Tibial nerve (tissue), 4 donors: Measurements from ENCODE around the gene ANKRD28. TPM values are rescaled to one million over a fixed set of nuclear protein-coding genes. Genes with fewer than 3 reads are reported as not detected.
A peak's percentile ranks its signal among the peaks of the same experiment; 100 is the strongest.

ENCODE experiments used
- DNase-seq, 2 donors: peaks; one replicate each; pipeline ENCODE4 v3.0.0-alpha.2; 2019; ENCODE audit warnings: low spot score in 2 of 2
- H3K27ac ChIP-seq, 4 donors: fragments of 200-600 bp; sonication (generic) in 3 of 4; one replicate each; pipeline ENCODE4 v1.5.1; 2017 to 2019; ENCODE audit warnings: mild to moderate bottlenecking in 1 of 4
- H3K27me3 ChIP-seq, 2 donors: fragments of 200-600 bp; sonication (generic) in 1 of 2; one replicate each; pipeline versions ENCODE4 v1.5.1 to v1.6.0; 2017 to 2019
- H3K36me3 ChIP-seq, 3 donors: fragments of 200-600 bp; sonication (generic); one replicate each; pipeline ENCODE4 v1.5.1; 2018 to 2019
- H3K4me1 ChIP-seq, 4 donors: fragments of 200-600 bp; sonication (generic) in 3 of 4; one replicate each; pipeline ENCODE4 v1.5.1; 2017 to 2019
- H3K4me3 ChIP-seq, 4 donors: fragments of 200-600 bp; sonication (generic) in 3 of 4; one replicate each; pipeline ENCODE4 v1.5.1; 2017 to 2019; ENCODE audit warnings: mild to moderate bottlenecking in 1 of 4, moderate library complexity in 1 of 4
- H3K9me3 ChIP-seq, 4 donors: fragments of 200-600 bp; sonication (generic) in 3 of 4; one replicate each; pipeline ENCODE4 v1.5.1; 2017 to 2019
- CTCF ChIP-seq, 5 experiments: fragments of 200-600 bp in 3 of 5; fragments of 450-650 bp in 2 of 5; sonication (generic) in 3 of 5; IDR thresholded peaks; one replicate each; pipeline ENCODE4 v1.5.1; 2016 to 2019; ENCODE audit warnings: antibody characterized with exemption in 5 of 5, mild to moderate bottlenecking in 3 of 5, moderate library complexity in 2 of 5
- EP300 ChIP-seq, 2 donors: sonication (generic); formaldehyde crosslinking; IDR thresholded peaks; one replicate each; pipeline ENCODE4 v1.6.1; 2017; ENCODE audit warnings: antibody characterized with exemption in 2 of 2, mild to moderate bottlenecking in 1 of 2
- POLR2A ChIP-seq, 2 donors: fragments of 450-650 bp; IDR thresholded peaks; one replicate each; pipeline ENCODE4 v1.6.1; 2017; ENCODE audit warnings: antibody characterized with exemption in 2 of 2, mild to moderate bottlenecking in 2 of 2, moderate library complexity in 2 of 2
- WGBS, 2 donors: methylation state at CpG; one replicate each; pipeline ENCODE4 v1.1.5; 2018; 5-methylcytosine and 5-hydroxymethylcytosine counted together
- total RNA-seq, 4 donors: library from RNA; depleted of rRNA; stranded (reverse); fragments of >200 nt; gene quantifications; one replicate each; pipeline ENCODE4 v1.1.0, GENCODE V29; 2016

The ANKRD28 gene
- total RNA-seq, 4 donors from 2014 or later: 78.3 to 93.6 (median 81.0) TPM

DNA sequence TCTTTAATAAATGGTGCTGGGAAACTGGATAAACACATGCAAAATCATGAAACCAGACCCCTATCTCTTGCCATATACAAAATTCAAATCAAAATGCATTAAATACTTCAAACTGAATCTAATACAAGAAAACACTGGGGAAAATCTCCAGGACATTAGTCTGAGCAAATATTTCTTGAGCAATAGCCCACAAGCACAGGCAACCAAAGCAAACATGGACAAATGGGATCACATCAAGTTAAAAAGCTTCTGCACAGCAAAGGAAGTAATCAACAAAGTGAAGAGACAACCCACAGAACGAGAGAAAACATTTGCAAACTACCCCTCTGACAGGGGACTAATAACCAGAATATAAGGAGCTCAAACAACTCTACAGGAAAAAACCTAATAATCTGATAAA lies 6.3 kb downstream of the ANKRD28 start:
- Histone ChIP-seq H3K4me3 (no peak overlapping the region), H3K36me3 (peaks cover 0 to 6% (median 0%) of the 10 kb centered on the region in 3 donors), H3K27me3 (no peaks in the 10 kb centered on the region), H3K4me1 (peaks cover 0 to 47% (median 4%) of the 10 kb centered on the region in 4 donors), H3K9me3 (no peaks in the 10 kb centered on the region), H3K27ac (no peak overlapping the region)
- no peak for DNase-seq
- TF ChIP-seq EP300 (IDR thresholded peaks at IDR 0.05) (no peak), POLR2A (IDR thresholded peaks at IDR 0.05) (no peak), CTCF (IDR thresholded peaks at IDR 0.05) (no peak)
- WGBS, 2 donors: 82 to 83% methylated on average over 1 of the region's 1 CpG

GRCh38 chr3:15787941-15788340 lies 9.8 kb downstream of the ANKRD28 start:
- Histone ChIP-seq H3K4me1 (peaks cover 0 to 43% (median 0%) of the 10 kb centered on the region in 4 donors), H3K4me3 (no peak overlapping the region), H3K9me3 (no peaks in the 10 kb centered on the region), H3K36me3 (peaks cover 0 to 6% (median 0%) of the 10 kb centered on the region in 3 donors), H3K27ac (no peak overlapping the region), H3K27me3 (no peaks in the 10 kb centered on the region)
- DNase-seq: no peak
- no peak for TF ChIP-seq EP300 (IDR thresholded peaks at IDR 0.05)
- no peak for TF ChIP-seq CTCF (IDR thresholded peaks at IDR 0.05)
- WGBS, 2 donors: 98% methylated on average over 1 of the region's 1 CpG

DNA sequence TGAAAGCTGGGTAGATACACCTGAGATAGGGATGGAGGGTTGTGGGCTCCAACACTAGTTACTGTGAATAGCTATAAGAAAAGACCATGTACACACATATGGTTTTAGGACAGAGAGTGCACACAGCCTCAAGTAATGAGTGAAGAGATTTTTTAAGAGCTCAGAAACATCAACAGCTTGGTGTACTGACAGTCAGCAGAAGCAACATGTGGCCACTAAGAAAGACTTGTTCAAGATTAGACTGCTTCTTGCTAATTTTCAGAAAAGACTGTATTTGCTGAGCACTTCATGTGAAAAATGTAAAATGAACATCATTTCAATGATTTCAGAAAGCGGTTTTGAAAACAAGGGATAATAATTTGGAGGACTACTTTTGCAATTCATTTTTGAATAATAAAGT lies 10.3 kb downstream of the ANKRD28 start:
- H3K4me3 ChIP-seq: no peak overlapping the region
- no peaks in the 10 kb centered on the region for H3K9me3 ChIP-seq
- no peak for TF ChIP-seq EP300 (IDR thresholded peaks at IDR 0.05)
- no peak for TF ChIP-seq CTCF (IDR thresholded peaks at IDR 0.05)
- TF ChIP-seq POLR2A (IDR thresholded peaks at IDR 0.05): no peak
- no peak overlapping the region for H3K27ac ChIP-seq
- no peak for DNase-seq
- peaks cover 0 to 6% (median 0%) of the 10 kb centered on the region in 3 donors for H3K36me3 ChIP-seq
- H3K4me1 ChIP-seq: peaks cover 0 to 44% (median 1%) of the 10 kb centered on the region in 4 donors
- WGBS, 2 donors: 93 to 98% methylated on average over 1 of the region's 1 CpG
- no peaks in the 10 kb centered on the region for H3K27me3 ChIP-seq

DNA sequence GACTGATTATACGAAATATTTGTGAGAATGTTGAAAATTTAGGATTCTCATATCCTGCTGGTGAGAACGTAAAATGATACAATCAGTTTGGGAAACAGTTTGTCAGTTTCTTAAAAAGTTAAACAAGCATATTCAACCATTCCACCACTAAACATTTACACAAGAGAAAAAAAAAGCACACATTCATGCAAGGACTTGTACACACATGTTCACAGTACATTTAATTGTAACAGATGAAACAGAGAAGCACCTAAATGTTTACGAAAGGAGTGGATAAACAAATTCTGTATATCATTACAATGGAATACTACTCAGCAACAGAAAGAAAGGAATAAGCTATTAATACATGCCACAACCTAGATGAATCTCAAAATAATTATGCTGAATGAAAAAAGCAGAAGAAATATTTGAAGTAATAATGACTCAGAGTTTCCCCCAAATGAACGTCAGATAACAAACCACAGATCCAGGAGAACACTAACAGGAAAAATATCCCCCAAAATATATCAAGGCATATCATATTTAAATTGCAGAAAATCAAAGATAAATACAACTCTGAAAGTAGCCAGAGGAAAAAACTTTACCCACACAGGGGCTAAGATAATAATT lies 14.3 kb downstream of the ANKRD28 start:
- H3K9me3 ChIP-seq: no peaks in the 10 kb centered on the region
- H3K4me3 ChIP-seq: no peak overlapping the region
- H3K27me3 ChIP-seq: no peaks in the 10 kb centered on the region
- DNase-seq: no peak
- H3K4me1 ChIP-seq: peaks cover 0 to 64% (median 8%) of the 10 kb centered on the region in 4 donors
- 46 to 48% methylated on average over 4 of the region's 4 CpGs for WGBS, 2 donors
- H3K27ac ChIP-seq: peak overlapping the region in 2 of 4 donors; percentile 69 to 84
- H3K36me3 ChIP-seq: no peaks in the 10 kb centered on the region
- TF ChIP-seq POLR2A (IDR thresholded peaks at IDR 0.05): no peak
- no peak for TF ChIP-seq CTCF (IDR thresholded peaks at IDR 0.05)
- no peak for TF ChIP-seq EP300 (IDR thresholded peaks at IDR 0.05)

GRCh38 chr3:15782429-15782828 lies 15.3 kb downstream of the ANKRD28 start:
- H3K4me1 ChIP-seq: peaks cover 0 to 60% (median 8%) of the 10 kb centered on the region in 4 donors
- DNase-seq: no peak
- H3K27ac ChIP-seq: peak overlapping the region in 2 of 4 donors; percentile 69 to 84
- H3K36me3 ChIP-seq: no peaks in the 10 kb centered on the region
- TF ChIP-seq EP300 (IDR thresholded peaks at IDR 0.05): no peak
- WGBS, 2 donors: 79 to 83% methylated on average over 2 of the region's 2 CpGs
- H3K4me3 ChIP-seq: peak overlapping the region in 1 of 4 donors; percentile 20
- H3K27me3 ChIP-seq: no peaks in the 10 kb centered on the region
- no peaks in the 10 kb centered on the region for H3K9me3 ChIP-seq
